GM23338 (cell line): ENCODE data around the gene ATP8A1. TPM values are rescaled to one million over a fixed set of nuclear protein-coding genes. Genes with fewer than 3 reads are reported as not detected.

Source experiments
- ATAC-seq: fragments of 200-7000 bp; cut with Tn5 transposase; 3 replicates; pipeline ENCODE4 v1.9.1; 2020
- DNase-seq: peaks from one replicate; pipeline ENCODE4 v3.0.0-alpha.2; 2015; ENCODE audit warnings: low spot score
- H2AFZ ChIP-seq: fragments of 200-600 bp; sonication (generic); 2 replicates; pipeline ENCODE4 v1.8.0; 2016; ENCODE audit warnings: antibody characterized with exemption, mild to moderate bottlenecking, moderate library complexity
- H3F3A ChIP-seq: fragments of 200-600 bp; sonication (generic); replicated peaks from 2 replicates; pipeline ENCODE4 v1.8.0; 2017; ENCODE audit warnings: antibody characterized with exemption, mixed run types, low read depth
- H3K27ac ChIP-seq: fragments of 200-600 bp; sonication (generic); 2 replicates; pipeline ENCODE4 v1.6.1; 2016; ENCODE audit warnings: low read depth
- H3K27me3 ChIP-seq: fragments of 200-600 bp; sonication (generic); 2 replicates; pipeline ENCODE4 v1.8.0; 2016; ENCODE audit warnings: mild to moderate bottlenecking, mixed run types, moderate library complexity; ENCODE audit not compliant: insufficient read depth
- H3K36me3 ChIP-seq: fragments of 200-600 bp; sonication (generic); 2 replicates; pipeline ENCODE4 v1.8.0; 2016; ENCODE audit warnings: mild to moderate bottlenecking; ENCODE audit not compliant: insufficient read depth
- H3K4me1 ChIP-seq: fragments of 200-600 bp; sonication (generic); 2 replicates; pipeline ENCODE4 v1.8.0; 2016; ENCODE audit warnings: mild to moderate bottlenecking, moderate library complexity; ENCODE audit not compliant: insufficient read depth
- H3K4me2 ChIP-seq: fragments of 200-600 bp; sonication (generic); 2 replicates; pipeline ENCODE4 v1.7.1; 2017; ENCODE audit warnings: mixed run types
- H3K4me3 ChIP-seq: fragments of 200-600 bp; sonication (generic); 2 replicates; pipeline ENCODE4 v1.6.1; 2016; ENCODE audit warnings: mixed run types
- H3K79me2 ChIP-seq: fragments of 200-600 bp; sonication (generic); replicated peaks from 2 replicates; pipeline ENCODE4 v1.8.0; 2017; ENCODE audit warnings: mild to moderate bottlenecking; ENCODE audit not compliant: insufficient read depth
- H3K9me2 ChIP-seq: fragments of 200-600 bp; sonication (generic); 2 replicates; pipeline ENCODE4 v1.8.0; 2017; ENCODE audit not compliant: insufficient read depth
- H4K20me1 ChIP-seq: fragments of 200-600 bp; sonication (generic); replicated peaks from 2 replicates; pipeline ENCODE4 v1.8.0; 2017; ENCODE audit warnings: mild to moderate bottlenecking; ENCODE audit not compliant: insufficient read depth
- H3K27ac Mint-ChIP-seq: 2 replicates; pipeline ENCODE4 v1.8.0; 2020; ENCODE audit warnings: inconsistent platforms, mild to moderate bottlenecking, moderate library complexity, mixed read lengths
- H3K27me3 Mint-ChIP-seq: 3 replicates; pipeline ENCODE4 v1.8.0; 2022; ENCODE audit warnings: low read depth, mild to moderate bottlenecking, moderate library complexity, mixed read lengths, inconsistent platforms; ENCODE audit not compliant: insufficient read depth, poor library complexity
- H3K36me3 Mint-ChIP-seq: 3 replicates; pipeline ENCODE4 v1.8.0; 2021; ENCODE audit warnings: low read depth, mild to moderate bottlenecking, inconsistent platforms, moderate library complexity, mixed read lengths
- H3K4me1 Mint-ChIP-seq: 3 replicates; pipeline ENCODE4 v1.8.0; 2020; ENCODE audit warnings: mild to moderate bottlenecking, inconsistent platforms, mixed read lengths
- H3K4me3 Mint-ChIP-seq: 3 replicates; pipeline ENCODE4 v1.8.0; 2021; ENCODE audit warnings: moderate library complexity, mild to moderate bottlenecking, inconsistent platforms, mixed read lengths
- H3K9me3 Mint-ChIP-seq: 3 replicates; pipeline ENCODE4 v1.8.0; 2020; ENCODE audit warnings: moderate library complexity, mild to moderate bottlenecking, inconsistent platforms, mixed read lengths
- CTCF ChIP-seq, 2 experiments: fragments of 200-600 bp in 1 of 2; sonication (generic) in 1 of 2; conservative IDR thresholded peaks; 2 replicates each; pipeline versions ENCODE4 v1.5.1 to v1.6.1; 2016 to 2017; ENCODE audit warnings: antibody characterized with exemption in 2 of 2, low read depth in 2 of 2, mild to moderate bottlenecking in 2 of 2, moderate library complexity in 1 of 2
- EZH2 ChIP-seq: fragments of 200-600 bp; sonication (generic); IDR thresholded peaks from one replicate; pipeline ENCODE4 v1.8.0; 2017; ENCODE audit warnings: antibody characterized with exemption, mild to moderate bottlenecking, low read depth; ENCODE audit not compliant: unreplicated experiment
- NANOG ChIP-seq: IDR thresholded peaks from 2 replicates; pipeline ENCODE4 v1.6.1; 2016; ENCODE audit warnings: antibody characterized with exemption, borderline replicate concordance
- POLR2AphosphoS5 ChIP-seq: IDR thresholded peaks from 2 replicates; pipeline ENCODE4 v1.6.1; 2016; ENCODE audit warnings: antibody characterized with exemption, low read depth
- REST ChIP-seq: IDR thresholded peaks from one replicate; pipeline ENCODE4 v1.6.1; 2018; ENCODE audit warnings: antibody characterized with exemption; ENCODE audit not compliant: unreplicated experiment
- STAT1 ChIP-seq: IDR thresholded peaks from one replicate; pipeline ENCODE4 v1.6.1; 2016; ENCODE audit warnings: antibody characterized with exemption; ENCODE audit not compliant: unreplicated experiment
- ZNF114 ChIP-seq: fragments of 250-450 bp; sonication (Bioruptor Pico); IDR thresholded peaks from 2 replicates; pipeline ENCODE4 v1.5.0; 2020; ENCODE audit warnings: mild to moderate bottlenecking, moderate library complexity
- ZNF331 ChIP-seq: fragments of 250-450 bp; sonication (Bioruptor Pico); IDR thresholded peaks from 2 replicates; pipeline ENCODE4 v1.5.0; 2020; ENCODE audit warnings: low read depth, mild to moderate bottlenecking, moderate library complexity
- polyA plus RNA-seq: library from polyadenylated mRNA; unstranded; fragments of >200 nt; fragmentation: Nextera tagmentation; extraction: Ambion mirVana; gene quantifications from 2 replicates; pipeline ENCODE4 v1.2.1, GENCODE V29; 2016
- total RNA-seq: library from RNA; depleted of rRNA; stranded (reverse); fragments of >200 nt; shearing (Covaris generic); gene quantifications from 2 replicates; pipeline ENCODE4 v1.2.3, GENCODE V29; 2014
- TF ChIP-seq, protein P1 (sequence below): IDR thresholded peaks from 2 replicates; pipeline ENCODE4 v1.6.1; 2016; ENCODE audit warnings: antibody characterized with exemption
- TF ChIP-seq, protein P2 (sequence below): fragments of 250-450 bp; sonication (Bioruptor Pico); IDR thresholded peaks from 2 replicates; pipeline ENCODE4 v1.5.0; 2020; ENCODE audit warnings: mild to moderate bottlenecking, moderate library complexity

The ATP8A1 gene
- total and polyA plus RNA-seq, 2 experiments from 2014 or later = 6.8 to 66.3 TPM

GRCh38 chr4:42390622-42391354 lies 266.1 kb downstream of the ATP8A1 start:
- Mint-ChIP-seq H3K9me3 (no peaks in the 10 kb centered on the region), H3K27ac (no peak overlapping the region), H3K4me1 (peaks cover 37% of the 10 kb centered on the region), H3K4me3 (no peak overlapping the region), H3K36me3 (no peaks in the 10 kb centered on the region), H3K27me3 (peaks cover 27% of the 10 kb centered on the region)
- peak; percentile 85 for ATAC-seq
- no peak overlapping the region for H3K27ac ChIP-seq
- DNase-seq = no peak
- H3K27me3 ChIP-seq = peaks cover 14% of the 10 kb centered on the region
- H3K4me3 ChIP-seq = no peak overlapping the region
- peak overlapping the region; percentile 11; the same call in 1 of the 2 replicates for H3K4me2 ChIP-seq
- H3K4me1 ChIP-seq = peaks cover 15% of the 10 kb centered on the region
- H3K9me2 ChIP-seq = no peaks in the 10 kb centered on the region
- no peaks in the 10 kb centered on the region for H4K20me1 ChIP-seq
- 0 out of 2 replicates have a peak overlapping the region, but pooled peaks have one; percentile 43 for H2AFZ ChIP-seq
- H3F3A ChIP-seq = no peaks in the 10 kb centered on the region
- no peaks in the 10 kb centered on the region for H3K36me3 ChIP-seq
- TF ChIP-seq CTCF (conservative IDR thresholded peaks at IDR 0.05; ENCODE audit: low read depth in 2 of 2) (no peak), STAT1 (no peak), POLR2AphosphoS5 (no peak), ZNF114 (CRISPR knock-in tag) (no peak), ZNF331 (CRISPR knock-in tag) (no peak), NANOG (no peak), EZH2 (no peak), REST (no peak)
- TF ChIP-seq, protein P1, sequence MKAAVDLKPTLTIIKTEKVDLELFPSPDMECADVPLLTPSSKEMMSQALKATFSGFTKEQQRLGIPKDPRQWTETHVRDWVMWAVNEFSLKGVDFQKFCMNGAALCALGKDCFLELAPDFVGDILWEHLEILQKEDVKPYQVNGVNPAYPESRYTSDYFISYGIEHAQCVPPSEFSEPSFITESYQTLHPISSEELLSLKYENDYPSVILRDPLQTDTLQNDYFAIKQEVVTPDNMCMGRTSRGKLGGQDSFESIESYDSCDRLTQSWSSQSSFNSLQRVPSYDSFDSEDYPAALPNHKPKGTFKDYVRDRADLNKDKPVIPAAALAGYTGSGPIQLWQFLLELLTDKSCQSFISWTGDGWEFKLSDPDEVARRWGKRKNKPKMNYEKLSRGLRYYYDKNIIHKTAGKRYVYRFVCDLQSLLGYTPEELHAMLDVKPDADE = no peak
- TF ChIP-seq, protein P2, sequence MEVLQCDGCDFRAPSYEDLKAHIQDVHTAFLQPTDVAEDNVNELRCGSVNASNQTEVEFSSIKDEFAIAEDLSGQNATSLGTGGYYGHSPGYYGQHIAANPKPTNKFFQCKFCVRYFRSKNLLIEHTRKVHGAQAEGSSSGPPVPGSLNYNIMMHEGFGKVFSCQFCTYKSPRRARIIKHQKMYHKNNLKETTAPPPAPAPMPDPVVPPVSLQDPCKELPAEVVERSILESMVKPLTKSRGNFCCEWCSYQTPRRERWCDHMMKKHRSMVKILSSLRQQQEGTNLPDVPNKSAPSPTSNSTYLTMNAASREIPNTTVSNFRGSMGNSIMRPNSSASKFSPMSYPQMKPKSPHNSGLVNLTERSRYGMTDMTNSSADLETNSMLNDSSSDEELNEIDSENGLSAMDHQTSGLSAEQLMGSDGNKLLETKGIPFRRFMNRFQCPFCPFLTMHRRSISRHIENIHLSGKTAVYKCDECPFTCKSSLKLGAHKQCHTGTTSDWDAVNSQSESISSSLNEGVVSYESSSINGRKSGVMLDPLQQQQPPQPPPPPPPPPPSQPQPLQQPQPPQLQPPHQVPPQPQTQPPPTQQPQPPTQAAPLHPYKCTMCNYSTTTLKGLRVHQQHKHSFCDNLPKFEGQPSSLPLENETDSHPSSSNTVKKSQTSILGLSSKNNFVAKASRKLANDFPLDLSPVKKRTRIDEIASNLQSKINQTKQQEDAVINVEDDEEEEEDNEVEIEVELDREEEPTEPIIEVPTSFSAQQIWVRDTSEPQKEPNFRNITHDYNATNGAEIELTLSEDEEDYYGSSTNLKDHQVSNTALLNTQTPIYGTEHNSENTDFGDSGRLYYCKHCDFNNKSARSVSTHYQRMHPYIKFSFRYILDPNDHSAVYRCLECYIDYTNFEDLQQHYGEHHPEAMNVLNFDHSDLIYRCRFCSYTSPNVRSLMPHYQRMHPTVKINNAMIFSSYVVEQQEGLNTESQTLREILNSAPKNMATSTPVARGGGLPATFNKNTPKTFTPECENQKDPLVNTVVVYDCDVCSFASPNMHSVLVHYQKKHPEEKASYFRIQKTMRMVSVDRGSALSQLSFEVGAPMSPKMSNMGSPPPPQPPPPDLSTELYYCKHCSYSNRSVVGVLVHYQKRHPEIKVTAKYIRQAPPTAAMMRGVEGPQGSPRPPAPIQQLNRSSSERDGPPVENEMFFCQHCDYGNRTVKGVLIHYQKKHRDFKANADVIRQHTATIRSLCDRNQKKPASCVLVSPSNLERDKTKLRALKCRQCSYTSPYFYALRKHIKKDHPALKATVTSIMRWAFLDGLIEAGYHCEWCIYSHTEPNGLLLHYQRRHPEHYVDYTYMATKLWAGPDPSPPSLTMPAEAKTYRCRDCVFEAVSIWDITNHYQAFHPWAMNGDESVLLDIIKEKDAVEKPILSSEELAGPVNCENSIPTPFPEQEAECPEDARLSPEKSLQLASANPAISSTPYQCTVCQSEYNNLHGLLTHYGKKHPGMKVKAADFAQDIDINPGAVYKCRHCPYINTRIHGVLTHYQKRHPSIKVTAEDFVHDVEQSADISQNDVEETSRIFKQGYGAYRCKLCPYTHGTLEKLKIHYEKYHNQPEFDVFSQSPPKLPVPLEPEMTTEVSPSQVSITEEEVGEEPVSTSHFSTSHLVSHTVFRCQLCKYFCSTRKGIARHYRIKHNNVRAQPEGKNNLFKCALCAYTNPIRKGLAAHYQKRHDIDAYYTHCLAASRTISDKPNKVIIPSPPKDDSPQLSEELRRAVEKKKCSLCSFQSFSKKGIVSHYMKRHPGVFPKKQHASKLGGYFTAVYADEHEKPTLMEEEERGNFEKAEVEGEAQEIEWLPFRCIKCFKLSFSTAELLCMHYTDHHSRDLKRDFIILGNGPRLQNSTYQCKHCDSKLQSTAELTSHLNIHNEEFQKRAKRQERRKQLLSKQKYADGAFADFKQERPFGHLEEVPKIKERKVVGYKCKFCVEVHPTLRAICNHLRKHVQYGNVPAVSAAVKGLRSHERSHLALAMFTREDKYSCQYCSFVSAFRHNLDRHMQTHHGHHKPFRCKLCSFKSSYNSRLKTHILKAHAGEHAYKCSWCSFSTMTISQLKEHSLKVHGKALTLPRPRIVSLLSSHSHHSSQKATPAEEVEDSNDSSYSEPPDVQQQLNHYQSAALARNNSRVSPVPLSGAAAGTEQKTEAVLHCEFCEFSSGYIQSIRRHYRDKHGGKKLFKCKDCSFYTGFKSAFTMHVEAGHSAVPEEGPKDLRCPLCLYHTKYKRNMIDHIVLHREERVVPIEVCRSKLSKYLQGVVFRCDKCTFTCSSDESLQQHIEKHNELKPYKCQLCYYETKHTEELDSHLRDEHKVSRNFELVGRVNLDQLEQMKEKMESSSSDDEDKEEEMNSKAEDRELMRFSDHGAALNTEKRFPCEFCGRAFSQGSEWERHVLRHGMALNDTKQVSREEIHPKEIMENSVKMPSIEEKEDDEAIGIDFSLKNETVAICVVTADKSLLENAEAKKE (CRISPR knock-in tag) = no peak
- no peaks in the 10 kb centered on the region for H3K79me2 ChIP-seq
